Hepatocyte (in vitro differentiated cells): ENCODE measurements around the gene LPP.

ENCODE experiments used
- CTCF ChIP-seq: fragments of 200-600 bp; sonication (generic); IDR thresholded peaks from 2 replicates; pipeline ENCODE4 v1.5.1; 2016; ENCODE audit warnings: antibody characterized with exemption, mild to moderate bottlenecking; ENCODE audit not compliant: poor library complexity
- EZH2 ChIP-seq: fragments of 200-600 bp; sonication (generic); IDR thresholded peaks from 2 replicates; pipeline ENCODE4 v1.6.1; 2016; ENCODE audit warnings: antibody characterized with exemption, mild to moderate bottlenecking, borderline replicate concordance
- EZH2phosphoT487 ChIP-seq: fragments of 200-600 bp; sonication (generic); IDR thresholded peaks from one replicate; pipeline ENCODE4 v1.6.1; 2018; ENCODE audit warnings: antibody characterized with exemption, mild to moderate bottlenecking, low read depth, moderate library complexity; ENCODE audit not compliant: unreplicated experiment, severe bottlenecking

GRCh38 chr3:188433521-188434150 is 279.7 kb downstream of the LPP start:
- no peak for TF ChIP-seq CTCF
- TF ChIP-seq EZH2: no peak
- no peak for TF ChIP-seq EZH2phosphoT487
